Small intestine (tissue), 7 donors: Measurements from ENCODE around the gene UBE2N. TPM values are rescaled to one million over a fixed set of nuclear protein-coding genes. Genes with fewer than 3 reads are reported as not detected.
"Not testable (repeated sequence)": the region's sequence is repeated elsewhere in the genome, so short reads cannot be mapped to it uniquely, and the experiment has no call there.

Experiments used
- DNase-seq, 2 donors: peaks; one replicate each; pipeline versions ENCODE4 v3.0.0 to v3.0.0-alpha.2; 2013
- FAIRE-seq: peaks from 2 replicates; lab custom pipeline; 2012; peaks lifted over from hg19 to GRCh38; lab: Jason Lieb, UNC
- H3K27ac ChIP-seq, 3 donors: one replicate each; pipeline ENCODE4 v1.5.1; 2013; ENCODE audit warnings: low read length in 2 of 3, mild to moderate bottlenecking in 2 of 3, control low read depth in 1 of 3, inconsistent platforms in 1 of 3, low read depth in 1 of 3, moderate library complexity in 1 of 3
- H3K27me3 ChIP-seq, 3 donors: one replicate each; pipeline ENCODE4 v1.6.1; 2013; ENCODE audit warnings: low read length in 3 of 3, inconsistent platforms in 1 of 3; ENCODE audit not compliant: control insufficient read depth in 3 of 3, insufficient read depth in 3 of 3
- H3K36me3 ChIP-seq, 3 donors: one replicate each; pipeline ENCODE4 v1.6.1; 2013; ENCODE audit warnings: low read length in 3 of 3, inconsistent platforms in 1 of 3, low read depth in 1 of 3, mild to moderate bottlenecking in 1 of 3, moderate library complexity in 1 of 3; ENCODE audit not compliant: control insufficient read depth in 3 of 3, insufficient read depth in 2 of 3
- H3K4me1 ChIP-seq, 3 donors: one replicate each; pipeline ENCODE4 v1.6.1; 2013; ENCODE audit warnings: low read length in 2 of 3, inconsistent platforms in 1 of 3, low read depth in 1 of 3, mild to moderate bottlenecking in 1 of 3, moderate library complexity in 1 of 3; ENCODE audit not compliant: control insufficient read depth in 3 of 3, insufficient read depth in 2 of 3
- H3K4me3 ChIP-seq, 3 donors: one replicate each; pipeline ENCODE4 v1.5.1; 2013; ENCODE audit warnings: low read length in 3 of 3, control low read depth in 1 of 3, inconsistent platforms in 1 of 3, low read depth in 1 of 3, mild to moderate bottlenecking in 1 of 3, moderate library complexity in 1 of 3
- H3K9me3 ChIP-seq, 2 donors: one replicate each; pipeline ENCODE4 v1.6.1; 2013; ENCODE audit warnings: low read depth in 1 of 2, low read length in 1 of 2; ENCODE audit not compliant: control insufficient read depth in 2 of 2, insufficient read depth in 1 of 2
- WGBS, 3 donors: extraction: QIAGEN DNeasy Blood & Tissue Kit; methylation state at CpG; one replicate each; pipeline ENCODE4 v1.1.7; 2013; 5-methylcytosine and 5-hydroxymethylcytosine counted together
- polyA plus RNA-seq, 4 donors: library from polyadenylated mRNA; stranded (reverse) in 3 of 4; unstranded in 1 of 4; fragments of 200-250 nt in 3 of 4; fragments of 120-200 nt in 1 of 4; gene quantifications; one replicate each; pipeline versions ENCODE4 v1.2.1 to v1.2.3, GENCODE V29; 2013
- donor health status: healthy with polysubstance abuse.
- donor health status: control.
- donor health status: control.
- donor health status: Bipolar disorder and iron deficiency.
- donor health status: healthy.

The UBE2N gene
- polyA plus RNA-seq, 4 donors = 47.0 to 87.8 (median 59.9) TPM

GRCh38 chr12:93411060-93411459, 30.7 kb downstream of the UBE2N start:
- 57 to 77% (median 61%) methylated on average over 6 of the region's 6 CpGs for WGBS, 3 donors
- FAIRE-seq = not testable (repeated sequence)

GRCh38 chr12:93409343-93410187, 32.2 kb downstream of the UBE2N start:
- peaks cover 2 to 10% (median 3%) of the 10 kb centered on the region in 3 donors for H3K36me3 ChIP-seq
- not testable (repeated sequence) for DNase-seq, FAIRE-seq, H3K4me3 ChIP-seq, H3K9me3 ChIP-seq, H3K27ac ChIP-seq, H3K4me1 ChIP-seq, H3K27me3 ChIP-seq
- whole genome bisulfite sequencing, 3 donors = 64 to 69% (median 68%) methylated on average over 4 of the region's 4 CpGs

More at GRCh38 chr12:93411060-93411459, 30.7 kb downstream of the UBE2N start:
- not testable (repeated sequence) for H3K4me1 ChIP-seq, DNase-seq, H3K27me3 ChIP-seq, H3K9me3 ChIP-seq, H3K4me3 ChIP-seq, H3K27ac ChIP-seq
- H3K36me3 ChIP-seq = peaks cover 2 to 10% (median 3%) of the 10 kb centered on the region in 3 donors

GRCh38 chr12:93408813-93409212, 32.9 kb downstream of the UBE2N start:
- peaks cover 2 to 10% (median 3%) of the 10 kb centered on the region in 3 donors for H3K36me3 ChIP-seq
- no peak for DNase-seq
- no peak overlapping the region for H3K4me3 ChIP-seq
- H3K27me3 ChIP-seq = no peaks in the 10 kb centered on the region
- H3K9me3 ChIP-seq = no peaks in the 10 kb centered on the region
- no peak for FAIRE-seq
- peaks cover 0 to 4% (median 3%) of the 10 kb centered on the region in 3 donors for H3K4me1 ChIP-seq
- H3K27ac ChIP-seq = peak overlapping the region in 1 of 3 donors; percentile 1

GRCh38 chr12:93407963-93408283, 33.8 kb downstream of the UBE2N start:
- 80 to 83% (median 82%) methylated on average over 2 of the region's 2 CpGs for WGBS, 3 donors

GRCh38 chr12:93407054-93407962, 34.4 kb downstream of the UBE2N start:
- Histone ChIP-seq H3K4me3 (no peak overlapping the region), H3K27ac (no peak overlapping the region), H3K36me3 (peaks cover 2 to 13% (median 3%) of the 10 kb centered on the region in 3 donors), H3K4me1 (peaks cover 0 to 6% (median 0%) of the 10 kb centered on the region in 3 donors), H3K9me3 (no peaks in the 10 kb centered on the region), H3K27me3 (no peaks in the 10 kb centered on the region)
- FAIRE-seq (no peak), DNase-seq (no peak)
- 83 to 90% (median 86%) methylated on average over 6 of the region's 6 CpGs for WGBS, 3 donors

More at GRCh38 chr12:93407963-93408283, 33.8 kb downstream of the UBE2N start:
- FAIRE-seq (no peak), DNase-seq (no peak)
- Histone ChIP-seq H3K36me3 (peaks cover 2 to 13% (median 3%) of the 10 kb centered on the region in 3 donors), H3K27ac (no peak overlapping the region), H3K27me3 (no peaks in the 10 kb centered on the region), H3K4me3 (no peak overlapping the region), H3K9me3 (no peaks in the 10 kb centered on the region), H3K4me1 (peaks cover 0 to 6% (median 0%) of the 10 kb centered on the region in 3 donors)

GRCh38 chr12:93404961-93405849, 36.5 kb downstream of the UBE2N start:
- Histone ChIP-seq H3K27me3 (no peaks in the 10 kb centered on the region), H3K9me3 (no peaks in the 10 kb centered on the region), H3K27ac (no peak overlapping the region), H3K4me1 (peaks cover 0 to 6% (median 0%) of the 10 kb centered on the region in 3 donors), H3K36me3 (peaks cover 0 to 6% (median 2%) of the 10 kb centered on the region in 3 donors), H3K4me3 (no peak overlapping the region)
- WGBS, 3 donors = 76 to 85% (median 84%) methylated on average over 6 of the region's 6 CpGs
- FAIRE-seq = no peak
- DNase-seq = no peak

- peaks cover 0 to 6% (median 2%) of the 10 kb centered on the region in 3 donors for H3K36me3 ChIP-seq
- H3K27ac ChIP-seq = peak overlapping the region in 1 of 3 donors; percentile 6
- DNase-seq = peak in 1 of 2 donors; percentile 54
- H3K4me3 ChIP-seq = no peak overlapping the region
- no peak for FAIRE-seq
- 82 to 88% (median 87%) methylated on average over 7 of the region's 7 CpGs for WGBS, 3 donors
- no peaks in the 10 kb centered on the region for H3K27me3 ChIP-seq
- no peaks in the 10 kb centered on the region for H3K9me3 ChIP-seq
- H3K4me1 ChIP-seq = peaks cover 0 to 6% (median 0%) of the 10 kb centered on the region in 3 donors
Observed at GRCh38 chr12:93403988-93404803, 37.6 kb downstream of the UBE2N start.
